IMR-90 (cell line): Measurements from ENCODE around the gene IFNGR1. TPM values are rescaled to one million over a fixed set of nuclear protein-coding genes. Genes with fewer than 3 reads are reported as not detected.

Source experiments
- ATAC-seq: fragments of 200-7000 bp; cut with Tn5 transposase; 2 replicates; pipeline ENCODE4 v1.9.1; 2020; ENCODE audit warnings: low read depth, mild to moderate bottlenecking, moderate library complexity
- BruUV-seq: library from RNA; stranded (reverse); fragments of 400-500 nt; replicated peaks from 2 replicates; lab custom pipeline; 2021; lab: Mats Ljungman, UMichigan
- CTCF ChIA-PET: fragments of 300-600 bp; formaldehyde crosslinking; extraction: SDS; loops from one replicate; lab custom pipeline; 2021; ENCODE audit warnings: antibody characterized with exemption; lab: Yijun Ruan, JAX
- POLR2A ChIA-PET: fragments of 300-600 bp; sonication (Branson Sonifier 250); formaldehyde crosslinking; loops from one replicate; lab custom pipeline; 2022; ENCODE audit warnings: antibody characterized with exemption; ENCODE audit not compliant: unreplicated experiment; lab: Charles Lee
- DNase-seq: peaks from one replicate; pipeline ENCODE4 v3.0.0; 2013
- H2AFZ ChIP-seq: replicated peaks from 2 replicates; pipeline ENCODE3; 2013; ENCODE audit warnings: low read length, mild to moderate bottlenecking; ENCODE audit not compliant: poor library complexity
- H2AK5ac ChIP-seq: 2 replicates; pipeline ENCODE4 v1.6.1; 2013; ENCODE audit warnings: low read depth, low read length, inconsistent platforms
- H2AK9ac ChIP-seq: replicated peaks from 2 replicates; pipeline ENCODE3; 2013; ENCODE audit warnings: mild to moderate bottlenecking, low read depth, low read length, moderate library complexity; ENCODE audit not compliant: poor library complexity
- H2BK120ac ChIP-seq: 2 replicates; pipeline ENCODE4 v1.6.1; 2013; ENCODE audit warnings: low read depth, low read length, inconsistent platforms
- H2BK15ac ChIP-seq: 3 replicates; pipeline ENCODE4 v1.6.1; 2013; ENCODE audit warnings: low read depth, low read length, inconsistent platforms
- H2BK20ac ChIP-seq: 2 replicates; pipeline ENCODE4 v1.6.1; 2013; ENCODE audit warnings: low read depth, mild to moderate bottlenecking, inconsistent platforms, low read length, moderate library complexity
- H2BK5ac ChIP-seq: 2 replicates; pipeline ENCODE4 v1.6.1; 2013; ENCODE audit warnings: mild to moderate bottlenecking, low read depth, low read length, inconsistent platforms; ENCODE audit not compliant: poor library complexity, severe bottlenecking
- H3K14ac ChIP-seq: replicated peaks from 2 replicates; pipeline ENCODE4 v1.6.1; 2013; ENCODE audit warnings: low read depth, low read length, inconsistent platforms
- H3K18ac ChIP-seq: 2 replicates; pipeline ENCODE4 v1.6.1; 2013; ENCODE audit warnings: low read depth, low read length, control low read depth
- H3K23ac ChIP-seq: 2 replicates; pipeline ENCODE4 v1.6.1; 2013; ENCODE audit warnings: low read depth, low read length, inconsistent platforms
- H3K27ac ChIP-seq: 2 replicates; pipeline ENCODE4 v1.5.1; 2013; ENCODE audit warnings: mild to moderate bottlenecking, control low read depth, low read length; ENCODE audit not compliant: insufficient read depth
- H3K27me3 ChIP-seq: 2 replicates; pipeline ENCODE4 v1.6.1; 2013; ENCODE audit warnings: low read length; ENCODE audit not compliant: control insufficient read depth, insufficient read depth
- H3K36me3 ChIP-seq: 2 replicates; pipeline ENCODE4 v1.6.1; 2013; ENCODE audit warnings: low read length, mixed read lengths; ENCODE audit not compliant: control insufficient read depth, insufficient read depth
- H3K4ac ChIP-seq: 2 replicates; pipeline ENCODE4 v1.6.1; 2013; ENCODE audit warnings: low read depth, low read length, inconsistent platforms
- H3K4me1 ChIP-seq: 2 replicates; pipeline ENCODE4 v1.6.1; 2013; ENCODE audit warnings: low read length, mixed read lengths; ENCODE audit not compliant: control insufficient read depth, insufficient read depth
- H3K4me2 ChIP-seq: 2 replicates; pipeline ENCODE4 v1.6.1; 2013; ENCODE audit warnings: low read depth, mild to moderate bottlenecking, control low read depth, low read length, moderate library complexity
- H3K4me3 ChIP-seq: 2 replicates; pipeline ENCODE4 v1.5.1; 2013; ENCODE audit warnings: low read depth, mild to moderate bottlenecking, control low read depth, low read length, moderate library complexity; ENCODE audit not compliant: insufficient read depth
- H3K56ac ChIP-seq: 2 replicates; pipeline ENCODE4 v1.6.1; 2013; ENCODE audit warnings: low read length, inconsistent platforms; ENCODE audit not compliant: insufficient read depth; ENCODE audit errors: extremely low read depth
- H3K79me1 ChIP-seq, 2 experiments: 2 replicates each; pipeline ENCODE4 v1.6.1; 2013; ENCODE audit warnings: low read length in 2 of 2, inconsistent platforms in 1 of 2, low read depth in 1 of 2
- H3K9ac ChIP-seq: 2 replicates; pipeline ENCODE4 v1.6.1; 2013; ENCODE audit warnings: low read depth, low read length, control low read depth
- H3K9me1 ChIP-seq: 2 replicates; pipeline ENCODE4 v1.6.1; 2013; ENCODE audit warnings: low read length, inconsistent platforms; ENCODE audit not compliant: insufficient read depth
- H3K9me3 ChIP-seq: 2 replicates; pipeline ENCODE4 v1.6.1; 2013; ENCODE audit warnings: low read length; ENCODE audit not compliant: control insufficient read depth, insufficient read depth
- H4K20me1 ChIP-seq: 2 replicates; pipeline ENCODE4 v1.6.1; 2013; ENCODE audit warnings: low read length, inconsistent platforms; ENCODE audit not compliant: insufficient read depth
- H4K5ac ChIP-seq: 2 replicates; pipeline ENCODE4 v1.6.1; 2013; ENCODE audit warnings: mild to moderate bottlenecking, low read depth, low read length, control low read depth
- H4K8ac ChIP-seq, 2 experiments: 2 replicates each; pipeline ENCODE4 v1.6.1; 2013; ENCODE audit warnings: low read depth in 2 of 2, low read length in 2 of 2, control low read depth in 1 of 2, inconsistent platforms in 1 of 2
- H4K91ac ChIP-seq: 2 replicates; pipeline ENCODE4 v1.6.1; 2013; ENCODE audit warnings: low read depth, low read length, inconsistent platforms; ENCODE audit not compliant: insufficient read depth
- BHLHE40 ChIP-seq: fragments of 150-350 bp; IDR thresholded peaks from 2 replicates; pipeline ENCODE4 v1.6.1; 2016; ENCODE audit warnings: mild to moderate bottlenecking, low read depth, low read length
- CEBPB ChIP-seq: IDR thresholded peaks from 2 replicates; pipeline ENCODE4 v1.6.1; 2012; ENCODE audit warnings: low read depth, low read length, improper control_type of control experiment
- FOS ChIP-seq: fragments of 150-350 bp; IDR thresholded peaks from 2 replicates; pipeline ENCODE4 v1.6.1; 2016; ENCODE audit warnings: low read depth, low read length
- MAFK ChIP-seq: IDR thresholded peaks from 2 replicates; pipeline ENCODE4 v1.6.1; 2012; ENCODE audit warnings: low read depth, low read length, improper control_type of control experiment
- MAZ ChIP-seq: IDR thresholded peaks from 2 replicates; pipeline ENCODE4 v1.6.1; 2012; ENCODE audit warnings: low read depth, mild to moderate bottlenecking, low read length, improper control_type of control experiment, moderate library complexity, borderline replicate concordance
- MXI1 ChIP-seq: IDR thresholded peaks from 2 replicates; pipeline ENCODE4 v1.6.1; 2012; ENCODE audit warnings: low read depth, mild to moderate bottlenecking, low read length, moderate library complexity, borderline replicate concordance
- NFE2L2 ChIP-seq: fragments of 150-350 bp; IDR thresholded peaks from 2 replicates; pipeline ENCODE4 v1.6.1; 2016; ENCODE audit warnings: low read depth, mild to moderate bottlenecking, low read length
- POLR2A ChIP-seq: IDR thresholded peaks from 2 replicates; pipeline ENCODE4 v1.6.1; 2012; ENCODE audit warnings: mild to moderate bottlenecking, low read depth, low read length
- RAD21 ChIP-seq: IDR thresholded peaks from 2 replicates; pipeline ENCODE4 v1.6.1; 2012; ENCODE audit warnings: low read length, improper control_type of control experiment
- RCOR1 ChIP-seq: IDR thresholded peaks from 2 replicates; pipeline ENCODE4 v1.6.1; 2012; ENCODE audit warnings: mild to moderate bottlenecking, low read length, improper control_type of control experiment; ENCODE audit not compliant: insufficient replicate concordance
- RFX5 ChIP-seq: IDR thresholded peaks from 2 replicates; pipeline ENCODE4 v1.8.0; 2012; ENCODE audit warnings: low read depth, mild to moderate bottlenecking, low read length, moderate library complexity
- SMC3 ChIP-seq: fragments of 150-350 bp; IDR thresholded peaks from 2 replicates; pipeline ENCODE4 v1.6.1; 2016; ENCODE audit warnings: low read depth, mild to moderate bottlenecking, antibody characterized with exemption, low read length, moderate library complexity
- WGBS, 2 experiments: methylation state at CpG; one replicate each; pipeline versions ENCODE4 v1.1.5 to v1.1.7; 2013; ENCODE audit warnings: missing lambda C conversion rate in 2 of 2; ENCODE audit not compliant: insufficient read length in 1 of 2; ENCODE audit errors: extremely low coverage in 2 of 2; 5-methylcytosine and 5-hydroxymethylcytosine counted together
- dilution Hi-C: fragments of 300-500 bp; cut with HindIII; formaldehyde crosslinking; loops from one replicate; pipeline ENCODE4 v1.14.3; 2018; ENCODE audit warnings: low sequenced_read_pairs; ENCODE audit not compliant: unreplicated experiment
- in situ Hi-C: fragments of 300-500 bp; cut with MboI; formaldehyde crosslinking; loops from 3 replicates; pipeline ENCODE4 v1.14.3; 2019; ENCODE audit warnings: low sequenced_read_pairs, inconsistent platforms, mixed read lengths
- intact Hi-C: fragments of 100-400 bp; cut with micrococcal nuclease; formaldehyde crosslinking; loops from 2 replicates; pipeline ENCODE4 v1.10.0; 2022
- polyA plus RNA-seq, 3 experiments: library from polyadenylated mRNA; depleted of rRNA; stranded (reverse); fragments of >200 nt; gene quantifications; 2 replicates each; pipeline ENCODE4 v1.2.3, GENCODE V29; 2012; ENCODE audit warnings: low replicate concordance in 1 of 3
- total RNA-seq: library from RNA; depleted of rRNA; stranded (reverse); fragments of >200 nt; gene quantifications from 2 replicates; pipeline ENCODE4 v1.2.3, GENCODE V29; 2012
- TF ChIP-seq, protein P1 (sequence below): fragments of 150-350 bp; IDR thresholded peaks from 2 replicates; pipeline ENCODE4 v1.6.1; 2016; ENCODE audit warnings: low read depth, mild to moderate bottlenecking, low read length, moderate library complexity, borderline replicate concordance
- TF ChIP-seq, protein P2 (sequence below): fragments of 150-350 bp; IDR thresholded peaks from 2 replicates; pipeline ENCODE4 v1.6.1; 2017; ENCODE audit warnings: mild to moderate bottlenecking, antibody characterized with exemption, low read length, low read depth

The IFNGR1 gene
- total and polyA plus RNA-seq, 2 of the 4 experiments (the other 2 are of a cell fraction): 19.1 to 25.6 TPM

DNA sequence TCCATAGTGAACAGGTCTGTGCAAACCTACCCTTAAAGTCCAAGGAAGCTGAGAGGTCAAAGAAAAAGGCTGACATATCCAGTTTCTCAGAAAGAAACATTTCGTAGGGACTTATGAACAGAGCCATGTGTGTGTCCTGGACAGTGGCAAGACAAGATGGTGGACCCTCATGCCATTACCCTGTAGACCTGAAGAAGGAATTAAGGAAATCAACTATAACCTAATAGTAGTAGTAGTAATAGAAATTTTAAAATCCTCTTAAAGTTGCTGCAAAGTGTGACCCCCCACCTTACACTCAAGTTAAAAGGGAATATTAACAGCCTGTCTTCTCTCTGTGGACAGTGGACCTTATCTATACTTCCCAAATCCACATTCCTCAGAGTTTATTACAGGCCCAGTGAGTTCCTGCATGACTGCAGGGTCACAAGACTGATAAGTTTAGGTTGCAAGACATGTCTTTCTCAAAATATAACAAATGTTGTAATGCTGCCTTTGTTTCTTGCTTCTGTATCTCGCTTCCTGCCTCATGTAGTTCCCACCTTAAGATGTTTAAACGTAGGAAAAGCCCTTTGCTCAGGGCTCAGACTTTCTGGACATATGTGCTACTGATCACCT, 56.4 kb downstream of the IFNGR1 start:
- H3K4me1 ChIP-seq: no peaks in the 10 kb centered on the region
- peaks cover 6% of the 10 kb centered on the region for H3K9me3 ChIP-seq
- no peak overlapping the region for H4K91ac ChIP-seq
- no peak overlapping the region for H3K56ac ChIP-seq
- dilution Hi-C loops (no loop called here), intact Hi-C loops (no loop called here), in situ Hi-C loops (no loop called here)
- no peak overlapping the region for H3K9ac ChIP-seq
- CTCF ChIA-PET: no interaction called here
- no TSS peak for BruUV-seq
- no peaks in the 10 kb centered on the region for H3K9me1 ChIP-seq
- no peak overlapping the region for H3K27ac ChIP-seq
- TF ChIP-seq CEBPB (no peak), RFX5 (no peak), MAZ (no peak), RCOR1 (no peak), SMC3 (no peak), FOS (no peak), BHLHE40 (no peak), MAFK (no peak), NFE2L2 (no peak), POLR2A (no peak), MXI1 (no peak), RAD21 (no peak)
- TF ChIP-seq, protein P1, sequence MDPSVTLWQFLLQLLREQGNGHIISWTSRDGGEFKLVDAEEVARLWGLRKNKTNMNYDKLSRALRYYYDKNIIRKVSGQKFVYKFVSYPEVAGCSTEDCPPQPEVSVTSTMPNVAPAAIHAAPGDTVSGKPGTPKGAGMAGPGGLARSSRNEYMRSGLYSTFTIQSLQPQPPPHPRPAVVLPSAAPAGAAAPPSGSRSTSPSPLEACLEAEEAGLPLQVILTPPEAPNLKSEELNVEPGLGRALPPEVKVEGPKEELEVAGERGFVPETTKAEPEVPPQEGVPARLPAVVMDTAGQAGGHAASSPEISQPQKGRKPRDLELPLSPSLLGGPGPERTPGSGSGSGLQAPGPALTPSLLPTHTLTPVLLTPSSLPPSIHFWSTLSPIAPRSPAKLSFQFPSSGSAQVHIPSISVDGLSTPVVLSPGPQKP: no peak
- TF ChIP-seq, protein P2, sequence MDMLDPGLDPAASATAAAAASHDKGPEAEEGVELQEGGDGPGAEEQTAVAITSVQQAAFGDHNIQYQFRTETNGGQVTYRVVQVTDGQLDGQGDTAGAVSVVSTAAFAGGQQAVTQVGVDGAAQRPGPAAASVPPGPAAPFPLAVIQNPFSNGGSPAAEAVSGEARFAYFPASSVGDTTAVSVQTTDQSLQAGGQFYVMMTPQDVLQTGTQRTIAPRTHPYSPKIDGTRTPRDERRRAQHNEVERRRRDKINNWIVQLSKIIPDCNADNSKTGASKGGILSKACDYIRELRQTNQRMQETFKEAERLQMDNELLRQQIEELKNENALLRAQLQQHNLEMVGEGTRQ: no peak
- no peaks in the 10 kb centered on the region for H4K20me1 ChIP-seq
- no peak overlapping the region for H3K4me2 ChIP-seq
- no peaks in the 10 kb centered on the region for H3K36me3 ChIP-seq
- H3K4ac ChIP-seq: no peak overlapping the region
- no peak overlapping the region for H2AFZ ChIP-seq
- H2BK5ac ChIP-seq: no peak overlapping the region
- ATAC-seq (no peak), DNase-seq (no peak)
- H3K18ac ChIP-seq: no peak overlapping the region
- no peak overlapping the region for H2BK15ac ChIP-seq
- no peak overlapping the region for H2BK20ac ChIP-seq
- no peak overlapping the region for H2AK9ac ChIP-seq
- H2BK120ac ChIP-seq: no peak overlapping the region
- WGBS, 2 experiments: no CpG with 5 or more reads among the region's 3 CpGs
- H3K4me3 ChIP-seq: no peak overlapping the region
- no peak overlapping the region for H2AK5ac ChIP-seq
- H3K79me1 ChIP-seq: no peaks in the 10 kb centered on the region
- no peak overlapping the region for H4K5ac ChIP-seq
- no peak overlapping the region for H3K23ac ChIP-seq
- H3K27me3 ChIP-seq: peaks cover 3% of the 10 kb centered on the region; the same call in 1 of the 2 replicates
- H3K14ac ChIP-seq: no peak overlapping the region
- POLR2A ChIA-PET: no interaction called here
- H4K8ac ChIP-seq: no peak overlapping the region
